ENCODE measurements around the gene JAKMIP1. TPM values are rescaled to one million over a fixed set of nuclear protein-coding genes. Genes with fewer than 3 reads are reported as not detected.

The JAKMIP1 gene
- total RNA-seq, 1 experiment from 2014 or later = not detected

- intact Hi-C loops (cut with micrococcal nuclease; ENCODE audit: unreplicated experiment) = no loop called here
- POLR2A ChIA-PET = no interaction called here
- DNase-seq = no peak
- Histone ChIP-seq H3K27me3 (replicated peaks; ENCODE audit: control insufficient read depth, insufficient read depth, low read length) (no peaks in the 10 kb centered on the region), H3K4me1 (no peaks in the 10 kb centered on the region), H3K4me3 (ENCODE audit: low read depth, low read length) (no peak overlapping the region), H3K9me3 (no peaks in the 10 kb centered on the region; the same call in 1 of the 2 replicates), H3K36me3 (ENCODE audit: control insufficient read depth, insufficient read depth, low read length) (no peaks in the 10 kb centered on the region)
- H3K9me3 Mint-ChIP-seq (ENCODE audit: unreplicated experiment) = no peaks in the 10 kb centered on the region
- peaks cover 20% of the 10 kb centered on the region for H3K27me3 Mint-ChIP-seq (ENCODE audit: insufficient read depth, unreplicated experiment)
- no TSS peak for BruUV-seq (replicated peaks)
- no peak overlapping the region for H3K27ac Mint-ChIP-seq (ENCODE audit: unreplicated experiment)
- no peak overlapping the region for H3K4me3 Mint-ChIP-seq (ENCODE audit: unreplicated experiment)
- no peak for TF ChIP-seq CTCF (IDR thresholded peaks at IDR 0.05; ENCODE audit: insufficient read depth in 1 of 2, low read depth in 1 of 2, low read length in 1 of 2, severe bottlenecking in 1 of 2, unreplicated experiment in 1 of 2)
- H3K36me3 Mint-ChIP-seq (ENCODE audit: insufficient read depth, unreplicated experiment) = no peaks in the 10 kb centered on the region
- H3K4me1 Mint-ChIP-seq (ENCODE audit: low read depth, unreplicated experiment) = no peaks in the 10 kb centered on the region
- CTCF ChIA-PET = no interaction called here
These were observed 135.2 kb downstream of the JAKMIP1 start for GRCh38 chr4:6065166-6065565.

GRCh38 chr4:6064383-6064782 is 136.0 kb downstream of the JAKMIP1 start:
- BruUV-seq (replicated peaks) = no TSS peak
- H3K27me3 Mint-ChIP-seq (ENCODE audit: insufficient read depth, unreplicated experiment) = peaks cover 20% of the 10 kb centered on the region
- no peak for DNase-seq
- H3K36me3 ChIP-seq (ENCODE audit: control insufficient read depth, insufficient read depth, low read length) = no peaks in the 10 kb centered on the region
- intact Hi-C loops (cut with micrococcal nuclease; ENCODE audit: unreplicated experiment) = no loop called here
- no peak for TF ChIP-seq CTCF (IDR thresholded peaks at IDR 0.05; ENCODE audit: insufficient read depth in 1 of 2, low read depth in 1 of 2, low read length in 1 of 2, severe bottlenecking in 1 of 2, unreplicated experiment in 1 of 2)
- H3K4me3 Mint-ChIP-seq (ENCODE audit: unreplicated experiment) = no peak overlapping the region
- H3K36me3 Mint-ChIP-seq (ENCODE audit: insufficient read depth, unreplicated experiment) = no peaks in the 10 kb centered on the region
- H3K9me3 Mint-ChIP-seq (ENCODE audit: unreplicated experiment) = no peaks in the 10 kb centered on the region
- H3K27me3 ChIP-seq (replicated peaks; ENCODE audit: control insufficient read depth, insufficient read depth, low read length) = no peaks in the 10 kb centered on the region
- no peaks in the 10 kb centered on the region for H3K4me1 ChIP-seq
- ChIA-PET CTCF (no interaction called here), POLR2A (no interaction called here)
- no peak overlapping the region for H3K27ac Mint-ChIP-seq (ENCODE audit: unreplicated experiment)
- H3K4me3 ChIP-seq (ENCODE audit: low read depth, low read length) = no peak overlapping the region
- H3K4me1 Mint-ChIP-seq (ENCODE audit: low read depth, unreplicated experiment) = no peaks in the 10 kb centered on the region
- H3K9me3 ChIP-seq = peaks cover under 1% of the 10 kb centered on the region

GRCh38 chr4:6063684-6064083 is 136.7 kb downstream of the JAKMIP1 start:
- peaks cover 8% of the 10 kb centered on the region for H3K9me3 ChIP-seq
- peaks cover 20% of the 10 kb centered on the region for H3K27me3 Mint-ChIP-seq (ENCODE audit: insufficient read depth, unreplicated experiment)
- H3K4me1 Mint-ChIP-seq (ENCODE audit: low read depth, unreplicated experiment) = no peaks in the 10 kb centered on the region
- H3K27ac Mint-ChIP-seq (ENCODE audit: unreplicated experiment) = no peak overlapping the region
- H3K4me1 ChIP-seq = no peaks in the 10 kb centered on the region
- intact Hi-C loops (cut with micrococcal nuclease; ENCODE audit: unreplicated experiment) = no loop called here
- no peak overlapping the region for H3K4me3 ChIP-seq (ENCODE audit: low read depth, low read length)
- H3K36me3 Mint-ChIP-seq (ENCODE audit: insufficient read depth, unreplicated experiment) = no peaks in the 10 kb centered on the region
- TF ChIP-seq CTCF (IDR thresholded peaks at IDR 0.05; ENCODE audit: insufficient read depth in 1 of 2, low read depth in 1 of 2, low read length in 1 of 2, severe bottlenecking in 1 of 2, unreplicated experiment in 1 of 2) = no peak
- H3K27me3 ChIP-seq (replicated peaks; ENCODE audit: control insufficient read depth, insufficient read depth, low read length) = no peaks in the 10 kb centered on the region
- no peaks in the 10 kb centered on the region for H3K36me3 ChIP-seq (ENCODE audit: control insufficient read depth, insufficient read depth, low read length)
- H3K9me3 Mint-ChIP-seq (ENCODE audit: unreplicated experiment) = no peaks in the 10 kb centered on the region
- no peak overlapping the region for H3K4me3 Mint-ChIP-seq (ENCODE audit: unreplicated experiment)
- DNase-seq = no peak
- BruUV-seq (replicated peaks) = no TSS peak
- POLR2A ChIA-PET = no interaction called here
- CTCF ChIA-PET = no interaction called here
